ENCODE data around the gene GRIK1. TPM values are rescaled to one million over a fixed set of nuclear protein-coding genes. Genes with fewer than 3 reads are reported as not detected.
"Not testable (repeated sequence)": the region's sequence is repeated elsewhere in the genome, so short reads cannot be mapped to it uniquely, and the experiment has no call there.

The GRIK1 gene
- not detected in 2 replicates for total RNA-seq

DNA sequence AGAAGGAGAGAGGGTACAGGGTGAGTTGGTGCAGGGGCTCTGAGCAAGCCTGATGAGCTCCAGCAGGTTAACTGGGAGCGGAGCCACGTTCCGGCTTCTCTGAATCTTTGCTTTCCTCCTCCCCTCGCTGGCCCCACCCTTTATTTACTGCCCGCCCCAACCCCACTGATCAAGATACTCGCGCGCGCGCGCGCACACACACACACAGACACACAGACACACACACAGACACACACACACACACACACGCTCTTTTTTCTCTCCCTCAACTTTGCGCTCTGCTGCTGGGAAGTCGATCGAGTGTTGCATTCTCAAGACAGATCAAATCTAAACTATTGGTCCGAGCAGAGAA lies at the start of gene GRIK1:
Gene GRIK1 (minus strand): TSS at position 73 of the 352 bp plus-strand sequence.
- Mint-ChIP-seq H3K4me1 (no peaks in the 10 kb centered on the region), H3K27ac (no peak within 1 kb of the TSS), H3K4me3 (peak within 1 kb of the TSS; percentile 5), H3K27me3 (peaks cover 38% of the 10 kb centered on the region), H3K9me3 (peaks cover 4% of the 10 kb centered on the region), H3K36me3 (ENCODE audit: low read depth) (no peaks in the 10 kb centered on the region)
- no peak for DNase-seq
- intact Hi-C loops (cut with micrococcal nuclease), result no loop called here

DNA sequence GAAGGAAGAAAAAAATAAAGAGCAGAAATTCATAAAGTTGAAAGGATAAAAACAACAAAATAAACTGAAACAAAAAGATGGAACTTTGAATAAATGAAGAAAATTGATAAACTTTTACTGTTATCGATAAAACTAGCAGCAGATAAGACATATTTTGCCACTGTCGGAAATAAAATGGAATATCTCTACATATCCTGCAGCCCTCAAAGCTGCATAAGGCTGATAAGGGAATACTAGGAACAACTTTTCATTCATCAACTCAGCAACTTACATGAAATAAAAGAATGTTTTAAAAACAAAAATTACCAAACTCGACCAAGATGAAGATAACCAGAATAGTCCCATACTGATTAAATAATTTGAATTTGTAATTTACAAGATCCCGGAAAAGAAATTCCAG lies 48.0 kb upstream of the GRIK1 start:
- H3K27ac Mint-ChIP-seq, result no peak overlapping the region
- no peak overlapping the region for H3K4me3 Mint-ChIP-seq
- intact Hi-C loops (cut with micrococcal nuclease), result no loop called here
- no peaks in the 10 kb centered on the region for H3K4me1 Mint-ChIP-seq
- H3K36me3 Mint-ChIP-seq (ENCODE audit: low read depth), result no peaks in the 10 kb centered on the region
- H3K9me3 Mint-ChIP-seq, result no peaks in the 10 kb centered on the region
- no peaks in the 10 kb centered on the region for H3K27me3 Mint-ChIP-seq
- DNase-seq, result no peak

DNA sequence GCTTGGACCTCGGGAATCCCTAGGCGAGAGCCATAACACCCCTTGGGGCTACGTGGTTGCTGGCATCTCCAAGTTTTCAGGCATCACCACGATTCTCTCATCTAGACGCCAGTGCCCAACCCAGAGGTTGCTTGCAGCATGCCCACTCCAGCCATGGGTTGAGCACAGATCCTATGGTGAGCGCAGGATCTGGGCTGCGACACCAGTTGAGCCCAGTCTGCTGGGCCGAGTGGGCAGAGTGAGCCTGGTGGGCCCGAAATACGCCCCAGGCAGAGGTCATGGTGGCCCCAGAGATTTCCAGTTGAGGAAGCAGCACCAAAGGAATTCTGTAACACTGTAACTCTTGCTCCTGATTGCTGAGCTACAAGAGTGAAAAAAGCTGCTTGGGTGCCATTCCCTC lies 46.1 kb upstream of the GRIK1 start:
- no peak for DNase-seq
- H3K9me3 Mint-ChIP-seq, result no peaks in the 10 kb centered on the region
- no peaks in the 10 kb centered on the region for H3K27me3 Mint-ChIP-seq
- H3K27ac Mint-ChIP-seq, result no peak overlapping the region
- intact Hi-C loops (cut with micrococcal nuclease), result no loop called here
- no peaks in the 10 kb centered on the region for H3K4me1 Mint-ChIP-seq
- no peak overlapping the region for H3K4me3 Mint-ChIP-seq
- H3K36me3 Mint-ChIP-seq (ENCODE audit: low read depth), result no peaks in the 10 kb centered on the region

DNA sequence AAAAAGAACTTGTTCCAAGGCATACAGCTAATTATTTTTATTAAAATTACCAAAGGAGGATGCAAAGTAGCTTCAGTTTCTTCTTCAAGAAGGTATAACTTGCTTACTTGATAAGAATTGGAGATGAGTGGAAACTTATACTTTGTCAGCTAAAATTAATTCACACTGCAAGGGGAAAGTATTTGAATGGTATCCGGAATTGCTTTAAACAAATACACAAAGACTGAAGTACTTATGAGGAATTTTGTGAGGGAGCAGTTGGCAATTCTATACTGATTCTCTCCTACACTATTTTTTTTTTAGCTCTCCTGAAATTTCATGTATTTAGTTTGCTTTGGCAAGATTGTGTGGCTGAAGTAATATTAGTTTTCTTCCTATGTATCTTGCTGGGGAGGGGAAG lies 39.2 kb upstream of the GRIK1 start:
- Mint-ChIP-seq H3K4me1 (no peaks in the 10 kb centered on the region), H3K27me3 (no peaks in the 10 kb centered on the region), H3K4me3 (no peak overlapping the region), H3K9me3 (no peaks in the 10 kb centered on the region), H3K36me3 (ENCODE audit: low read depth) (no peaks in the 10 kb centered on the region), H3K27ac (no peak overlapping the region)
- intact Hi-C loops (cut with micrococcal nuclease), result no loop called here
- no peak for DNase-seq

DNA sequence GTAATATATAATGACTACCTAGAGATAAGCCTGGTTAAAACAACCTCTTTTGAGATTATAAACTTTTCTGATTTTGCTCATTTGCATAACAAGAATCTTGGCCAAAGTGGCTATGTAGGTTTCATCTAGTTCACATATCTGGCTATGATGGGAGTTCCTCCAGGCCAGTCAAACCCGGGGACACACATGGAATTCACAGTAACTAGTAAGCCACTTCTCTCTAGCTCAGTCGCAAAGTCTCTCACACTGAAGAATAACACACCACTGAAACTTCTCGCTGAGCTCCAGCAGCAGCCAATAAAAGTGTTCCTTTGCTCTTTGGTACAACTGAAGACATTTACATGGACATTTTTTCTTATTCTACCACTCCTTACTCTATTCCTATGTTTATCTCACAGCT lies 36.0 kb upstream of the GRIK1 start:
- H3K36me3 Mint-ChIP-seq (ENCODE audit: low read depth), result no peaks in the 10 kb centered on the region
- H3K27ac Mint-ChIP-seq, result no peak overlapping the region
- H3K4me1 Mint-ChIP-seq, result no peaks in the 10 kb centered on the region
- H3K27me3 Mint-ChIP-seq, result no peaks in the 10 kb centered on the region
- H3K4me3 Mint-ChIP-seq, result no peak overlapping the region
- no peaks in the 10 kb centered on the region for H3K9me3 Mint-ChIP-seq
- no peak for DNase-seq
- intact Hi-C loops (cut with micrococcal nuclease), result no loop called here

DNA sequence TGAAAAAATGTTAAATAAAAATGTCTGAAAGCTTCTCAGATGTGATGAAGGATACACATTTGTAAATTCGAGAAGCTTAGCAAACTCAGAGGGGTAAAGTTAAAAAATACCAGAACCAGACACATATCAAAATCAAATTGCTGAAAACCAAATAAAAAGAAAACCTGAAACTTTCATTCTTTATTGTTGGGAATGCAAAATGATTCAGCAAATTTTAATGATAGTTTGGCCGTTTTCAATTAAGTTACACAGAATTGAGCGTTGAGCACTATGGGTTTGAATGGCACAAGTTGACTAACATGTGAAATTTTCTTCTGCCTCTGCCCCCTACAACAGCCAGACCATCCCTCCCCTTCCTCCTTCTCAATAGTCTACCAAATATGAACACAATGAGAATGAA lies 33.5 kb upstream of the GRIK1 start:
- intact Hi-C loops (cut with micrococcal nuclease), result no loop called here
- no peak for DNase-seq
- H3K4me1 Mint-ChIP-seq, result no peaks in the 10 kb centered on the region
- H3K27me3 Mint-ChIP-seq, result no peaks in the 10 kb centered on the region
- no peak overlapping the region for H3K27ac Mint-ChIP-seq
- no peak overlapping the region for H3K4me3 Mint-ChIP-seq
- H3K36me3 Mint-ChIP-seq (ENCODE audit: low read depth), result no peaks in the 10 kb centered on the region
- no peaks in the 10 kb centered on the region for H3K9me3 Mint-ChIP-seq

DNA sequence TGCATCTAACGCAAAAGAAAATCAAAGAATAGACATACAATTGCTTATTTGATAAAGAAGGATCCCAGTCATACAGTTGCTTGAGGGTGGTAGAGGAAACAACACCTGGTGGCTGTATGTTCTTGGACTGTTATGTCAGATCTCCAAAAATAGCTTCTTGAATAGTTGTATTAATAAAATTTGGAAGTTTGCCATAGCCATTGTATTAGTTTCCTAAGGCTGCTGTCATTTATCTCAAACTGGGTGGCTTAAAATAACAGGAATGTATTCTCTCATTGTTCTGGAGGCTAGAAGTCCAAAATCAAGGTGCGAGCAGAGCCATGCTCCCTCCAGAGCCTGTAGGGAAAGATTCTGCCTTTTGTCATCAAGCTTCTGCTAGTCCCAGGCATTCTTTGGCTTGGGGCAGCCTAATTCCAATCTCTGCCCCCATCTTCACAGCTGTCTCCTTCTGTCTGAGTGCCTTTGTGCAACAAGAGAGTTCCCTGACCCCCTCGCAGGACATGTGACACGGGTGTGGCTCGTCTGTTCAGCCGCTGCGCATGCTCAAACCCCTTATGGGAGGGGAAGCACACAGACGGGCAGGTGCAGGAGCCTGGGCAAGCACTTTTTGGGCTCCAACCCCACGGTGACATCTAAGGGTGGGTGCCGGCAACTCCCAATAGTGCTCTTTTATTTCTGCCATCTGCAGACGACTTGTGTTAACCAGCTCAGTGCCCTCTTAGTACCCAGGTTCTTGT lies 21.7 kb upstream of the GRIK1 start:
- H3K27ac Mint-ChIP-seq, result no peak overlapping the region
- no peaks in the 10 kb centered on the region for H3K9me3 Mint-ChIP-seq
- no peak for DNase-seq
- H3K27me3 Mint-ChIP-seq, result no peaks in the 10 kb centered on the region
- intact Hi-C loops (cut with micrococcal nuclease), result loop anchor here (10.0 kb wide), 1 partner anchor 57 kb away; no protein-coding TSS in a partner anchor
- H3K4me1 Mint-ChIP-seq, result no peaks in the 10 kb centered on the region
- no peaks in the 10 kb centered on the region for H3K36me3 Mint-ChIP-seq (ENCODE audit: low read depth)
- H3K4me3 Mint-ChIP-seq, result no peak overlapping the region

DNA sequence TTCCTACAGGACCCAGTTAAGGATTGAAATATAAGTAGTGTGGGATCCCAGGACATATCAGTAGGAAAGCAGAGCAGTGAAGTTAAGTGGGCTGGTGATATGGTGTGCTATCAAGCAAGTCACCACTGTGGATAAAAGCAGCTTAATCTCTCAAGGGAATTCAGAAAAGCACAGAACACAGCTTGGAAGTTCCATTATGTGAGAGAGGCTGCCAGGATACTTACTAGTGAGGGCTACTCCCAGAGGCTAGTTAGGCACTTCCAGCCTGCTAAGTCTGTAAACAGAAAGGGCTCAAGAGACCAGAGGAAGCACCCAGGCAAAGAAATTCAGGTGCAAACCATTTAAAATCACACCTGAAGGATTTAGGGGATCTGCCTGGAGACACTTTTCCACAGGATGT lies 18.8 kb upstream of the GRIK1 start:
- no peak for DNase-seq
- Mint-ChIP-seq H3K4me3 (no peak overlapping the region), H3K27ac (no peak overlapping the region), H3K4me1 (no peaks in the 10 kb centered on the region), H3K27me3 (no peaks in the 10 kb centered on the region), H3K36me3 (ENCODE audit: low read depth) (no peaks in the 10 kb centered on the region), H3K9me3 (no peaks in the 10 kb centered on the region)
- intact Hi-C loops (cut with micrococcal nuclease), result no loop called here

DNA sequence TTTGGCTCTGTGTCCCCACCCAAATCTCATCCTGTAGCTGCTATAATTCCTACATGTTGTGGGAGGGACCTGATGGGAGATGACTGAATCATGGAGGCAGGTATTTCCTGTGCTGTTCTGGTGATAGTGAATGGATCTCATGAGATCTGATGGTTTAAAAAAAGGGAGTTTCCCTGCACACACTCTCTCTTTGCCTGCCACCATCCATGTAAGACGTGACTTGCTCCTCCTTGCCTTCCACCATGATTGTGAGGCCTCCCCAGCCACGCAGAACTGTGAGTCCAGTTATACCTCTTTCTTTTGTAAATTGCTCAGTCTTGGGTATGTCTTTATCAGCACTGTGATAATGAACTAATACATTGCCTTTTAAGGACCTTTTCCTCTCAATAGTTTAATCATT lies 18.2 kb upstream of the GRIK1 start:
- H3K27ac Mint-ChIP-seq; H3K36me3 Mint-ChIP-seq (ENCODE audit: low read depth); DNase-seq; H3K9me3 Mint-ChIP-seq; intact Hi-C loops (cut with micrococcal nuclease); H3K4me1 Mint-ChIP-seq; H3K27me3 Mint-ChIP-seq; H3K4me3 Mint-ChIP-seq: not testable (repeated sequence)

DNA sequence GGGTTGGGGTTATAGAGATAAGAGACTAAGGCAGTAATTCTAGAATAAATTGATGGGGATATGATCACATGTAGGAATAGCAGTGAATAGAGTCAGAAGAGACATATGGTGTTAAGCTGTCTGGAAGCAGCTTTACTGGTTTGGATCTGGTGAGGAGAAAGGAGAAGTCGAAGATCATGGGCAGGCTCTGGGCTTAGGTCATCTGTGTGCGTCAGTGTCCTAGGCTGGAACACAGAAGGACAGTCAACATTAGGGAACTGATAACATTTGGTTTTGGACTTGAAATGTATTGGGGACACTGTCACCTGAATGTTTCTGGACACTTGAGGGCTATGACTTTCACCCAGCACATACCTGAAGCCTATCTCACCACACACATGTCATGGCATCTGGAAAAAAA lies 13.9 kb upstream of the GRIK1 start:
- DNase-seq, result no peak
- H3K4me1 Mint-ChIP-seq, result no peaks in the 10 kb centered on the region
- no peaks in the 10 kb centered on the region for H3K9me3 Mint-ChIP-seq
- H3K4me3 Mint-ChIP-seq, result no peak overlapping the region
- no peak overlapping the region for H3K27ac Mint-ChIP-seq
- intact Hi-C loops (cut with micrococcal nuclease), result no loop called here
- H3K27me3 Mint-ChIP-seq, result no peaks in the 10 kb centered on the region
- no peaks in the 10 kb centered on the region for H3K36me3 Mint-ChIP-seq (ENCODE audit: low read depth)

DNA sequence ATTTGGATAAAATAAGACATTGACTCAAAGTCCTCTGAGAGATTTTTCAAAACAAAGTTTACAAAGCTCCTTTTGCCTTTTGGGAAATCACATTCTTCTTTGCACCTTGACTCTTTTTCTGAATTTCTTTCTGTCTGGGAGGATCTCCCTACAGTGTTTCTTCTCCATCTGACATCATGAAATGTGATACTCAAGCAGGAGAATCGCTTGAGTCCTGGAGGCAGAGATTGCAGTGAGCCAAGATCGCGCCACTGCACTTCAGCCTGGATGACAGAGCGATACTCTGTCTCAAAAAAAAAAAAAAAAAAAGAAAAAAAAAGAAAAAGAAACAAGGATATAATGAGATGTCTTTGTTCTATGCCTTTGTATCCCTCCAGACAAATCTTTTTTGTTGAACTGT lies 13.3 kb upstream of the GRIK1 start:
- no peaks in the 10 kb centered on the region for H3K9me3 Mint-ChIP-seq
- H3K27me3 Mint-ChIP-seq, result no peaks in the 10 kb centered on the region
- H3K4me3 Mint-ChIP-seq, result no peak overlapping the region
- DNase-seq, result no peak
- no peaks in the 10 kb centered on the region for H3K36me3 Mint-ChIP-seq (ENCODE audit: low read depth)
- H3K27ac Mint-ChIP-seq, result no peak overlapping the region
- no peaks in the 10 kb centered on the region for H3K4me1 Mint-ChIP-seq
- intact Hi-C loops (cut with micrococcal nuclease), result no loop called here

DNA sequence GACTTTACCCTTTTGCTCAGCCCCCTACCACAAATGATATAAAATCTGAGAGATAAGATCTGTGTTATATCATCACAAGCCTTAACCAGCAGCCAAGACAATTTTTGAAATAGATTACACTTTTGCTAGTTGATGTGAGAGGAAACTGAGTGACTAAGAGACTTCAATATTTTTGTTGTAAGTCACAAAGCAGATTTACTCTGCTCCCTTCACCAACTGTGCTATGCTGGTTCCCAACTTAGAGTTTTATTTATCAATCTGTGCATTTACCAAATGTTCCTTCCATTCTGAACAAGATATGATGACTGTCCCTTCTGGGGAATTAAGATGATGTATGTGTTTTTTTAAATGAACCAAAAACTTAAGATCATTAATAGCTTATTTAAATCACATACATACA lies 12.1 kb upstream of the GRIK1 start:
- no peaks in the 10 kb centered on the region for H3K36me3 Mint-ChIP-seq (ENCODE audit: low read depth)
- no peak overlapping the region for H3K27ac Mint-ChIP-seq
- H3K4me3 Mint-ChIP-seq, result no peak overlapping the region
- no peak for DNase-seq
- H3K9me3 Mint-ChIP-seq, result no peaks in the 10 kb centered on the region
- no peaks in the 10 kb centered on the region for H3K27me3 Mint-ChIP-seq
- no peaks in the 10 kb centered on the region for H3K4me1 Mint-ChIP-seq
- intact Hi-C loops (cut with micrococcal nuclease), result no loop called here

DNA sequence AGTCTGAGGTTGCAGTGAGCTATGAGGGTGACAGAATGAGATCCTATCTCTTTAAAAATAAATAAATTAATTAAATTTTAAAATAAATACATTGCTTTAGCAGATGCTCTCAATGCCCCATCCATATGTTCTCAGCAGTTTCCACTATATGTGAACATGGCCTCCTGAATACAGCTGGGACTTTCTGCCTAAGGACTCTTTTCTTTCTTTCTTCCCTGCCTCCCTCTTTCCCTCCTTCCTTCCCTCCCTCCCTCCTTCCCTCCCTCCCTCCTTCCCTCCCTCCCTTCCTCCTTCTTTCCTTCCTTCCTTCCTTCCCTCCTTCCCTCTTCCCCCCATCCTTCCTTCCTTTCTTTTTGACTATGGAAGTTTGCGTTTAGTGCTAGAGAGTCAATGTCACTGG lies 10.2 kb upstream of the GRIK1 start:
- no peak for DNase-seq
- Mint-ChIP-seq H3K4me3 (no peak overlapping the region), H3K9me3 (no peaks in the 10 kb centered on the region), H3K4me1 (no peaks in the 10 kb centered on the region), H3K27me3 (no peaks in the 10 kb centered on the region), H3K36me3 (ENCODE audit: low read depth) (no peaks in the 10 kb centered on the region), H3K27ac (no peak overlapping the region)
- intact Hi-C loops (cut with micrococcal nuclease), result no loop called here

DNA sequence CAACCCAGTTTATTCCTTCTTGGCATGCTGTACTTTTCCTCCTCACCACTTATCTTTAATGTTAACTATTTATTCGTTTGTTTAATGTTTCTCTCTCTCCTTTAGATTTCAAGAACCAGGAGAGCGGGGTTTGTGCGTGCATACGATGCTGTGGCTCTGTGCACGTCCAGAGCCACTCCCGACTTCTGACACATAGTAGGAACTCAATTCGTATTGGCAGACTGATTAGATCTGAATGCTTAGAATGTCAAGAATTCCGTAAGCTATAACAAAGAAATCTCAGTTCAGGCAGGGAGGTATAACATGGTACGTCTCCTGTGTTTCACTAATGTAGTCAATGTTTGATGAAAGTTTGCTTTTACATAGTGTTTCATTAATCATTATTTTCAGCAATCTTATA lies 7.3 kb upstream of the GRIK1 start:
- intact Hi-C loops (cut with micrococcal nuclease), result no loop called here
- DNase-seq, result no peak
- Mint-ChIP-seq H3K36me3 (ENCODE audit: low read depth) (no peaks in the 10 kb centered on the region), H3K4me1 (no peaks in the 10 kb centered on the region), H3K9me3 (no peaks in the 10 kb centered on the region), H3K27me3 (peaks cover 4% of the 10 kb centered on the region), H3K27ac (no peak overlapping the region), H3K4me3 (no peak overlapping the region)

DNA sequence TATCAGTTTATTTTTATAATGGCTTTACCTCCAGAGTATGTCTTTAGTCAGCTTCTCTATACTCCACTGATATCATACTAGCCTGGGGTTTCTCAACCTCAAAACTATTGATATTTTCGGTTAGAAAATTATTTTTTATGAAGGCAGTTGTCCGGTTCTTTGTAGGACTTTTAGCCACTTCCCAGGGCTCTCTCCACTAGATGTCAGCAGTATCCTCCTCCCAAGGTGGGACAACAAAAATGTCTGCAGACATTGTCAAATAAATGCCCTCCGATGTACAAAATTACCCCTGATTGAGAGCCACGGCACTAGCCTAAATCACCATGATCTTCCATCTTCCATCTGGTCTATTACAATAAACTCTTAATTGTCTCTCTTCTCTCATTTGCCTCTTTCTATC lies 4.1 kb upstream of the GRIK1 start:
- peaks cover 27% of the 10 kb centered on the region for H3K27me3 Mint-ChIP-seq
- H3K4me1 Mint-ChIP-seq, result no peaks in the 10 kb centered on the region
- intact Hi-C loops (cut with micrococcal nuclease), result no loop called here
- H3K4me3 Mint-ChIP-seq, result no peak overlapping the region
- H3K36me3 Mint-ChIP-seq (ENCODE audit: low read depth), result no peaks in the 10 kb centered on the region
- no peak overlapping the region for H3K27ac Mint-ChIP-seq
- peaks cover 4% of the 10 kb centered on the region for H3K9me3 Mint-ChIP-seq
- no peak for DNase-seq
